ENCODE measurements around the gene HECTD4. TPM values are rescaled to one million over a fixed set of nuclear protein-coding genes. Genes with fewer than 3 reads are reported as not detected.
A peak's percentile ranks its signal among the peaks of the same experiment; 100 is the strongest.
"Not testable (repeated sequence)": the region's sequence is repeated elsewhere in the genome, so short reads cannot be mapped to it uniquely, and the experiment has no call there.

The HECTD4 gene
- total RNA-seq, 4 donors from 2014 or later, result 15.9 to 72.9 (median 45.2) TPM

GRCh38 chr12:112115259-112116045, 266.8 kb downstream of the HECTD4 start:
- TF ChIP-seq POLR2A (IDR thresholded peaks at IDR 0.05), result no peak
- TF ChIP-seq CTCF (IDR thresholded peaks at IDR 0.05), result no peak
- intact Hi-C loops (cut with DNase I; ENCODE audit: low total_unique reads), result no loop called here
- Histone ChIP-seq H3K27me3 (no peaks in the 10 kb centered on the region), H3K4me3 (no peak overlapping the region), H3K9me3 (no peaks in the 10 kb centered on the region), H3K4me1 (no peaks in the 10 kb centered on the region), H3K36me3 (no peaks in the 10 kb centered on the region), H3K27ac (no peak overlapping the region)
- DNase-seq, result no peak

GRCh38 chr12:112112409-112113133, 269.7 kb downstream of the HECTD4 start:
- H3K4me3 ChIP-seq, result no peak overlapping the region
- no peaks in the 10 kb centered on the region for H3K36me3 ChIP-seq
- intact Hi-C loops (cut with DNase I; ENCODE audit: low total_unique reads), result no loop called here
- no peaks in the 10 kb centered on the region for H3K27me3 ChIP-seq
- H3K27ac ChIP-seq, result no peak overlapping the region
- DNase-seq, result no peak
- no peaks in the 10 kb centered on the region for H3K9me3 ChIP-seq
- TF ChIP-seq POLR2A (IDR thresholded peaks at IDR 0.05) (no peak), CTCF (IDR thresholded peaks at IDR 0.05) (no peak)
- peaks cover 0 to 4% of the 10 kb centered on the region in 2 donors for H3K4me1 ChIP-seq

- no peaks in the 10 kb centered on the region for H3K36me3 ChIP-seq
- H3K27ac ChIP-seq, result no peak overlapping the region
- no peaks in the 10 kb centered on the region for H3K27me3 ChIP-seq
- intact Hi-C loops (cut with DNase I; ENCODE audit: low total_unique reads), result no loop called here
- peaks cover 0 to 4% of the 10 kb centered on the region in 2 donors for H3K4me1 ChIP-seq
- TF ChIP-seq CTCF (IDR thresholded peaks at IDR 0.05), result no peak
- TF ChIP-seq POLR2A (IDR thresholded peaks at IDR 0.05), result no peak
- H3K4me3 ChIP-seq, result no peak overlapping the region
- no peaks in the 10 kb centered on the region for H3K9me3 ChIP-seq
- DNase-seq, result no peak
These were observed 270.3 kb downstream of the HECTD4 start for GRCh38 chr12:112111931-112112330.

DNA sequence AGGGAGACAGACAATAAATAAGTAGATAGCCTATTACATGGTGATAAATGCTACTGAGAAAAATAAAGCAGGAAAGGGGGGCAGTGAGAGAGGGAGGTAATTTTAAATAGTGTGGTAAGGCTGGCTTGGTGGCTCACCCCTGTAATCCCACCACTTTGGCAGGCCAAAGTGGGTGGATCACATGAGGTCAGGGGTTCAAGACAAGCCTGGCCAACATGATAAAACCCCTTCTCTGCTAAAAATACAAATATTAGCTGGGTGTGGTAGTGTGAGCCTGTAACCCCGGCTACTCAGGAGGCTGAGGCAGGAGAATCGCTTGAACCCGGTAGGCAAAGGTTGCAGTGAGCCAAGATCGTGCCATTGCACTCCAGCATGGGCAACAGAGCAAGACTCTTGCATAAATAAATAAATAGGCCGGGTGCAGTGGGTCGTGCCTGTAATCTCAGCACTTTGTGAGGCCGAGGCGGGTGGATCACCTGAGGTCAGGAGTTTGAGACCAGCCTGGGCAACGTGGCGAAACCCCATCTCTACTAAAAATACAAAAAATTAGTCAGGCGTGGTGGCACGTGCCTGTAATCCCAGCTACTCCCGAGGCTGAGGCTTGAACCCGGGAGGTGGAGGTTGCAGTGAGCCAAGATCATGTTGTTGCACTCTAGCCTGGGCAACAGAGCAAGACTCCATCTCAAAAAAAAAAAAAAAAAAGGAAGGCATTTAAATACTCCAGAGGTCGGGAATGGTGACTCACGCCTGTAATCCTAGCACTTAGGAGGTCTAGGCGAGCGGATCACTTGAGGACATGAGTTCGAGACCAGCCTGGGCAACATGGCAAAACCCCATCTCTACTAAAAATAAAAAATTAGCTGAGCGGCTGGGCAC, 271.2 kb downstream of the HECTD4 start:
- H3K27ac ChIP-seq, result peak overlapping the region in 1 of 2 donors; percentile 93
- H3K36me3 ChIP-seq; H3K9me3 ChIP-seq; H3K4me1 ChIP-seq; H3K4me3 ChIP-seq; DNase-seq; intact Hi-C loops (cut with DNase I; ENCODE audit: low total_unique reads); H3K27me3 ChIP-seq: not testable (repeated sequence)

Small RNA genes lying within 50 kb of the gene (microRNA-seq; reads per million reads assigned to microRNA genes)
- not detected for gene MIR6861 (ENCODE audit: borderline microRNAs expressed, borderline replicate concordance)

Small RNA genes lying within 50 kb of the gene (small RNA-seq; reads per million reads assigned to genes)
- not detected for gene RF00019

Other genes starting within 250 kb of the HECTD4 start
- 1,000 to 10,000 TPM; 1,278 to 1,553 (median 1,492) TPM for gene RPL6, start 27.2 kb upstream of the HECTD4 start, total RNA-seq
- 100 to 1,000 TPM in 2 of 4 donors, 10 to 100 TPM in 2; 45.3 to 116 (median 76.9) TPM for gene PTPN11, start 36.5 kb upstream of the HECTD4 start, total RNA-seq